Hematopoietic multipotent progenitor cell treated with erythropoietin and hydrocortisone succinate and interleukin-3 and kit ligand, for 15 days (in vitro differentiated cells): Measurements from ENCODE around the gene FGF5.
"Not testable (repeated sequence)": the region's sequence is repeated elsewhere in the genome, so short reads cannot be mapped to it uniquely, and the experiment has no call there.

ENCODE experiments used
- DNase-seq: peaks from one replicate; pipeline ENCODE4 v3.0.0-alpha.2; 2015; ENCODE audit warnings: low spot score

FGF5 gene

DNA sequence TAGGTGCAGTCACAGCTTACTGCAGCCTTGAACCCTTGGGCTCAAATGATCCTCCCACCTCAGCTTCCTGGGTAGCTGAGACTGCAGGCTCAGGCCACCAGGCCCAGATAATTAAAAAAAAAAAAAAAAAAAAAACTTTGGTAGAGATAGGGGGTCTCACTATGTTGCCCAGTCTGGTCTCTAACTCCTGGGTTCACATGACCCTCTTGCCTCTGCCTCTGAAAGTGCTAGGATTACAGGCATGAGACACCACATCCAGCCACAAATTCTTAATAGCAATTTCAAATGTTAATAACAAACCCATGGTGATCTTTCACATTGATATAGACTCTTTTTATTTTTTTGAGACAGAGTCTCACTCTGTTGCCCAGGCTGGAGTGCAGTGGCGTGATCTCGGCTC lies 12.3 kb upstream of the FGF5 start:
- DNase-seq: no peak

DNA sequence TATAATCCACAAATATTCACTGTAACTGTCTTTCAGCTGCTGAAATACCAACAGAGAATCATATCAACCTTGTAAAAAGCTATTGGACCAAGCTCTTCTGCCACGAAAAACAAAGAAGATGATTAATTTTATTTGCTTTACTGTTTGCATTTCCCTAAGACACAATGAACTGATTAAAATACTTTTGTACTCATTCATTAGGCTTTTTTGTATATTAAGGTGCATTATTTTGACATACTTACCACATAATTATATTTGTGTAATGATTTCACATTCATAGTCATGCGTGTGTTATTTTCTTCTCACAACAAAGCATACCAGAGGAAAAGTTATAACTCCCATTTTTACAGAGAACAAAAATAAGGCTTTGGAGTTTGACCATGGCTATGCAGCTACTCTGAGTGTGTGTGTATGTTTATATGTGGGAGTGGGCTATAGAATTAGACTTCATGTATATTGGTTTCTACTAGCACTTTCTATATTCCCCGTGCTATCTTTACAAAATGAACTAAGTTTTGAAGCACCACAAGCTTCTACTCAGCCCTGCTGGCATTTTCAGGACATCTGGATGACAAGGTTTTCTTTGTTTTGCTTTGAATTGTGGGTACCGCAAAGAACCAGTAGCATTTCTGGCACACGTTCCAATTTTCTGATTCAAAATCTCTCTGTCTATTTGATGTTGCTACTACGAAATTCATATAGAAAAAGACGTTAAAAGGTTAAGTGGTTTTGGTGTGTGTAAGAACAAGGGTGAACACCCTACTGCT lies 11.0 kb upstream of the FGF5 start:
- DNase-seq: no peak

GRCh38 chr4:80257851-80258250 lies 8.6 kb upstream of the FGF5 start:
- DNase-seq: no peak

- no peak for DNase-seq
Measured at GRCh38 chr4:80259012-80259411, 7.5 kb upstream of the FGF5 start.

DNA sequence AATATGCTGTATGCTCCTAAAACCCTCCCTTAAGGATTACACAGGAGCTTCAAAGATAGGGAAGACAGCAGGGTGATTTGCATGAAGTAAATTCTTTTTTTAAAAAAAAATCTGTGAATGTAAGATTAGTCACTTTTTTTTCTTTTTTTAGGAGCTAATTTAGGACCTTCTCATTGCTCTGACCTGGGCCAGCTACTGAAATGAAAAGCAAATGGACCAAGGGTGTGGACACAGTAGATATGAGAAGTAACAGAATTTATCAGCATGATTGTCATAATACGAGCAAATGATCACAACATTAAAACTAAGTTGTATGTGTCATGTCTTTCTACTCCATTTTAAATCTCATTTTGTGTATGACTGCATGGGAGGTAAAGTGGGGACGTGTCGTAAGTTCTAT lies 6.6 kb upstream of the FGF5 start:
- DNase-seq: no peak

GRCh38 chr4:80261989-80262600 lies 4.4 kb upstream of the FGF5 start:
- DNase-seq: no peak

DNA sequence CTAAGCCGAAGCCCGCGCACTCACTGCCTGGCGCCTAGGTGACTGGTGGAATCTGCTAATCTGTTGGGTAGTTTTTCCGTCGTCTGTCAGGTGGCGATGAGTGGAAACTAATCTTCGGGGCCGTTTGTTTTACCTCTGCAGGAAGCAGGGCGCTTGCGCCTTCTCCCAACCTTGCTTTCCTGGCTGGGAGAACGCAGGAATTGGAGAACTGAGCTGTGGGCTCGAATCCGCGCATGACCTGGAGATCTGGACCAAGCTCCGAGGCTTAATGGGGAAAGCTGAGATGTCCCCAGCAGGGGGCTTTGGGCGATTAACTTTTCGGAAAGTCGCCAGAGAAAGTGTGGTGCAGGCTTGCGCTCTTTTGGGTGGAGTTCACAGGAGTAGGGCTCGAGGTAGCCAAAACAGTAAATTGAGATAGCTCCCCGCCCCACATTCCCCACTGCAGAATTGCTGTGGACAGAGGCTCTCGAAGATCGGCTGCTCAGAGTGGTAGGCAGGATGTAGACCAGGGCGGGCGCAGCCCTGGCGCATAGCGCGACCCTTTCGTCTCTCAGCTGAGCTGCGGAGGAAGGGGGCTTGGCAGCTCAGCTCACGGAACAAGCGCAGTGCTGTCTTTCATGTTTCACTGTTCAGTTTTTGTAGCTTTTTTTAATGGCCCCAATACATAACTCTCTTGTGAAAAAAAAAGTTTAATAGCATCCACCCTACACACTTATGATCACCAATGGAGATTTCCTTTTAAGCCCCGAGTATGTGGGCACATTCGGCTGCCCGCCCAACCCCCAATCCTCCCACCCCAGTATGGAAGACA lies 2.7 kb upstream of the FGF5 start:
- DNase-seq: no peak

GRCh38 chr4:80264352-80264647 lies 2.2 kb upstream of the FGF5 start:
- DNase-seq: no peak

GRCh38 chr4:80264825-80265224 lies 1.6 kb upstream of the FGF5 start:
- no peak for DNase-seq

DNA sequence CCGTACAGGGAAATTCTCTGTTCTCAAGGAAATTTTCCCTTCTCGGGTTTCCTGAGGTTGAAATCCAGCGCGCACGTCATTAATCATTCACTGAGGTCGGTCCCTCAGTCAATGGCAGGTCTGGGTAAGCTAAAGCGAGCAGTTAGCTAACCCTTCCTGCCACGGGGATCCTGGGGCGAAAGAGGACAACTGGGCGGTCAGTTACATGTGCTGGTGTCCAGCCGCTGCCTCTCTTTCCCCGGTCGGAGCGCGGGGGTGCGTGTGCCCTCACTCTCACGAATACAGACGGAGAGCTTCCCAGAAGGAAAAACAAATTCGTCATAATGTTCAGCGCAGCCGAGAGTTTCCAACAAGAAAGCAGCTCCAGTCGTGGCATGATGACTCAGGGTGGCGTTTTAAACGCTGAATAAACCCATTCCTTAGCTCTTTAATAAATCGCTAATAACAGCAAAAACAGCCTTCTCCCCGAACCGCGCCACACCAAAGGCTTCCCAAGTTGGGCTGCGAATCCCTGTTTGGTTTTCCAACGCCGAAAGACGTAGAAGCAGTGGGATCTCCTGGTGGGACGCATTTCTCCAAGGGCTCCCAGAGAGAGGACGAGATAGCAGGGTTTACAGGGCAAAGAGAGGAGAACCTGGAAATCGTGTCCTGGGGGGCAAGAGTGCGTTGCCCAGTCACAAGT lies 752 bp upstream of the FGF5 start:
- no peak for DNase-seq

DNA sequence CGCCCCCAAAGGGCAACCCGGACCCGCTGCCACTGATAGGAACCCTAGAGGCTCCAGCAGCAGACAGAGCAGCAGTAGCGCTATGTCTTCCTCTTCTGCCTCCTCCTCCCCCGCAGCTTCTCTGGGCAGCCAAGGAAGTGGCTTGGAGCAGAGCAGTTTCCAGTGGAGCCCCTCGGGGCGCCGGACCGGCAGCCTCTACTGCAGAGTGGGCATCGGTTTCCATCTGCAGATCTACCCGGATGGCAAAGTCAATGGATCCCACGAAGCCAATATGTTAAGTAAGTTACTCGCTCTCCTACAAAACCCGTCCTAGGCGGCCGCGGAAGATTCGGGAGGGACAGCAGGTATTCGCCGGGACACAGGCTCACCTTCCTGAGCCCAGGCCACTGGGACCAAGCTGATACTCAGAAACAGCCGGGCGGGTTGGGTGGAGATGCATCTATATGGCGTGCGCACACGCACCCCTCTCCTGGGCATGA lies 477 bp downstream of the FGF5 start:
- no peak for DNase-seq

DNA sequence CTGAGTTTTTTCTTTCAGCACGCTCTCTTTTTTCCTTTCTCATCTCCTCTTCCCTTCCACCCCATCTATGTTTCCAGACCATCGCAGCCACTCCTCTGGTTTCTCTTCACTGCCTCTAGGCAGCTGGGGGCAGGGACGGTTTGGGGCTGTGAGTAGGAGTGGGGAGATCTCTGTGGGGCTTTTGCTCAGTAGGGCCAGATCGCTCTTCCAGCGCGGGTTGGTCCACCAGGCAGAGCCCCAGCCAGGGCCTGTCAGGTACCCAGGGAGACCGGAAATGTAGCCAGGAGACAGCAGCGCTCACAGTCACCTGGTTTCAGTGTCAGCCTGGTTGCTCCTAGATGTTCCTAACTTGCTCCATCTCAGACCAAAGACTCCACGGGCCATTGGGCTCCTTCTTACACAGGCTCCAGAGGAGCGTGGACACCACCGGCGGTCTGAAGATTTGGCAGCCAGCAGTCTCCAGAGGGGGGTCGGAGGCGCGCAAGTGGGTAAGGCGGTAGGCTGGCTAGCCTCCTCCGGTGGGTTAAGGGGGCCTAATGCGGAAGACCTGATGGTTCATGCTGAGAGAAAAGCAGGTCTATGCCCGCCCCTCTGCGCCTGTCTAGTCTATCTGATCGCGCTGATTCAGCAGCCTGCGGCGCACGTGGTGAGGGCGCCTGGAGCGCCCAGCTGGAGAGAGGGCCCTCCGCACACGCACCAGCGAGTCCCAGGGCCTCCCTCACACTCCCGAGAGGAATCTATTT lies 1.8 kb downstream of the FGF5 start:
- no peak for DNase-seq

DNA sequence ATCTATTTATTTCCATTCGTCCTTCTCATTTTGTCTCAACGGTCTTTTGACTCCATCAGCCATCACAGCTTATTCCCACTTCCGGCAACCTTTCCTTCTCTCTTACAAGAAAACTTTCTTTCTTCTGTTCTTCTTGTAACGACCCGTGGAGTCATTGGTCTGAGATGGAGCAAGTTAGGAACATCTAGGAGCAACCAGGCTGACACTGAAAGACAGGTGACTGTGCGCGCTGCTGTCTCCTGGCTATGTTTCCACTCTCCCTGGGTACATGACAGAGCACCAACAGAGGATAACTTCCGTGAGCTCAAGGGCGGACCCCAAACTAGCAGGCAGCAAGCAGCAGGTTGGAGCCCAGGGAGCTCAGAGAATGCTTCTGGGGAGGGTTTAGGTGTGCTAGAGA lies 2.5 kb downstream of the FGF5 start:
- DNase-seq: no peak

- DNase-seq: no peak
Measured at GRCh38 chr4:80270321-80270720, 3.9 kb downstream of the FGF5 start.

GRCh38 chr4:80270868-80271267 lies 4.4 kb downstream of the FGF5 start:
- no peak for DNase-seq

DNA sequence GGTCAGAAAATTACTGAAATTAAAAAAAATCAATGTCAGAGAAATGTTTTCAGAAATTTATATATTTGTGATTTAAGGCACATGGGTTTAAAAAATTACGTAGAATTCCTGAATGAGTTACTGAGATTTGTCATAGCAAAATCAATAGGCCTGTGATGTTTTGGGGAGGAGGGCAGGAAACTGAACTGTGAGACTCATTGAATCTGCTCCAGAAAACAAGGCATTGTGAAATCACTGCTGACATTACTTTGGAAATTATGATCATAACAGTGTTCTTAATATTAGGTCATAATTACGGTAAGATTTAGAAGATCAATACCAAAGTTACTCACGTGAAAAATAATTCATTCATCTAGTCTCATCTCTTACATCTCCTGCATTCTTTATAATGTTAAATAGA lies 5.3 kb downstream of the FGF5 start:
- no peak for DNase-seq

- no peak for DNase-seq
Measured at GRCh38 chr4:80276931-80277330, 10.5 kb downstream of the FGF5 start.

DNA sequence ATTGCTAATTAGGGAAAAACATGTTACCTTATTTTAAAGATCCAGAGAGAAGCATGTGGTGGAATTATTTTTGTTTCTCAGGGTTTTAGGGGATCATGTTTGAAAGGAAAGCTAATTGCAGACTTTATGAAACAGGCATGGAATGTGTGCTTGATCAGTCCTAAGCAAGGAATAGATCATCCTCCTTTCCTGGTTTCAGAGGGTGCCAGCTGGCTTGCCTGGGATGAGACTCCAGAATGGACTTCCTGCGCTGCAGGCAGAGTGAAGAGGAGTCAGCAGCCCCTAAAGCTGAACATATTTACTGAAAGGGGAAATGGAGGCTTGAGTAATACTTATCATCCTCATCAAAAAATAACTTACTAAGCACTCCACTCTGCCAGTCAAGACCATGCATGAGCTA lies 13.3 kb downstream of the FGF5 start:
- no peak for DNase-seq

DNA sequence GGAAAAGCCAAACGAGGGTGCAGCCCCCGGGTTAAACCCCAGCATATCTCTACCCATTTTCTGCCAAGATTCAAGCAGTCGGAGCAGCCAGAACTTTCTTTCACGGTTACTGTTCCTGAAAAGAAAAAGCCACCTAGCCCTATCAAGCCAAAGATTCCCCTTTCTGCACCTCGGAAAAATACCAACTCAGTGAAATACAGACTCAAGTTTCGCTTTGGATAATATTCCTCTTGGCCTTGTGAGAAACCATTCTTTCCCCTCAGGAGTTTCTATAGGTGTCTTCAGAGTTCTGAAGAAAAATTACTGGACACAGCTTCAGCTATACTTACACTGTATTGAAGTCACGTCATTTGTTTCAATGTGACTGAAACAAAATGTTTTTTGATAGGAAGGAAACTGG lies 20.0 kb downstream of the FGF5 start:
- no peak for DNase-seq

GRCh38 chr4:80290665-80291064 lies 24.2 kb downstream of the FGF5 start:
- DNase-seq: not testable (repeated sequence)

- no peak for DNase-seq
Measured at GRCh38 chr4:80294206-80294605, 27.7 kb downstream of the FGF5 start.

DNA sequence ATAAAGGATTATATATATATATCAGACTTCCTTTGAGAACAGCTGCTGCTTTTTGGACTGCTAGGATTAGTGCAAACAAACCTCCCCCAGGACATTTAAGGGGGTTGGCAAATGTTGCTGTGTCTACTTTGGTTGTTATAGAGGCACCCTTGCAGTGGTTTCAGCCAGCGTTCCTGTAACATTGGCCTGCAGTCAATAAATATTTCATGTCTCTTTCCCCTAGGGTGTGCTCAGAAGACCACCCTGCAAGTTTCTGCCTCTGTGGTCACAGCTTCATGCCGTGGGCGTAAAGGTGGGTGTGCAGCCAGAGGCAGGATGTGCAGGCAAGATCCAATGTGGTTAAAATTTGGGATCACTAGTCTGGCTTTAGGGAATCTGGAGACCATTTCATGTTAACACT lies 28.9 kb downstream of the FGF5 start:
- DNase-seq: no peak
